GM18951 (cell line): ENCODE results near the gene CELF6.

Experiments
- POLR2A ChIP-seq: IDR thresholded peaks from 4 replicates; pipeline ENCODE4 v1.6.1; 2011; ENCODE audit warnings: mild to moderate bottlenecking; ENCODE audit not compliant: insufficient read length, insufficient read depth; ENCODE audit errors: extremely low read depth
- in situ Hi-C: fragments of 300-500 bp; cut with MboI; formaldehyde crosslinking; loops from one replicate; pipeline ENCODE4 v1.12.0; 2022; ENCODE audit warnings: low sequenced_read_pairs, mixed read lengths, inconsistent platforms; ENCODE audit not compliant: unreplicated experiment

CELF6 gene

GRCh38 chr15:72340366-72340765 lies 20.4 kb upstream of the CELF6 start:
- in situ Hi-C loops = no loop called here
- no peak for TF ChIP-seq POLR2A

GRCh38 chr15:72339777-72340177 lies 19.8 kb upstream of the CELF6 start:
- TF ChIP-seq POLR2A = no peak
- in situ Hi-C loops = no loop called here

GRCh38 chr15:72338617-72339321 lies 18.8 kb upstream of the CELF6 start:
- in situ Hi-C loops = no loop called here
- TF ChIP-seq POLR2A = no peak

GRCh38 chr15:72338148-72338547 lies 18.2 kb upstream of the CELF6 start:
- in situ Hi-C loops = no loop called here
- no peak for TF ChIP-seq POLR2A

GRCh38 chr15:72334842-72335241 lies 14.9 kb upstream of the CELF6 start:
- in situ Hi-C loops = no loop called here
- no peak for TF ChIP-seq POLR2A

- in situ Hi-C loops = no loop called here
These were observed 11.1 kb upstream of the CELF6 start for GRCh38 chr15:72331021-72331420.

GRCh38 chr15:72323752-72324151 lies 3.8 kb upstream of the CELF6 start:
- in situ Hi-C loops = no loop called here
- TF ChIP-seq POLR2A = no peak

More at GRCh38 chr15:72331021-72331420, 11.1 kb upstream of the CELF6 start:
- TF ChIP-seq POLR2A = no peak

GRCh38 chr15:72319360-72319984 lies 485 bp downstream of the CELF6 start:
- in situ Hi-C loops = no loop called here
- no peak for TF ChIP-seq POLR2A

- no peak for TF ChIP-seq POLR2A
- in situ Hi-C loops = no loop called here
These were observed 1.5 kb downstream of the CELF6 start for GRCh38 chr15:72318408-72318942.

- in situ Hi-C loops = no loop called here
- no peak for TF ChIP-seq POLR2A
These were observed 4.1 kb downstream of the CELF6 start for GRCh38 chr15:72315706-72316370.

GRCh38 chr15:72313881-72314280 lies 6.1 kb downstream of the CELF6 start:
- TF ChIP-seq POLR2A = no peak
- in situ Hi-C loops = no loop called here

- in situ Hi-C loops = no loop called here
These were observed 6.5 kb downstream of the CELF6 start for GRCh38 chr15:72313448-72313840.

GRCh38 chr15:72312605-72313447 lies 7.1 kb downstream of the CELF6 start:
- in situ Hi-C loops = no loop called here
- no peak for TF ChIP-seq POLR2A

More at GRCh38 chr15:72313448-72313840, 6.5 kb downstream of the CELF6 start:
- TF ChIP-seq POLR2A = no peak
